HG02938 (cell line): Measurements from ENCODE around the gene LRRC4.

Source experiments
- ATAC-seq: cut with Tn5 transposase; IDR thresholded peaks from one replicate; pipeline ENCODE4 v1.9.1; 2021; ENCODE audit warnings: mild to moderate bottlenecking, moderate library complexity; ENCODE audit not compliant: unreplicated experiment

Gene LRRC4

GRCh38 chr7:128008141-128008540, 23.1 kb downstream of the LRRC4 start:
- no peak for ATAC-seq

GRCh38 chr7:128007303-128007680, 23.9 kb downstream of the LRRC4 start:
- ATAC-seq = no peak

- no peak for ATAC-seq
Observed at GRCh38 chr7:128006550-128007302, 24.5 kb downstream of the LRRC4 start.

GRCh38 chr7:128005759-128006159, 25.5 kb downstream of the LRRC4 start:
- ATAC-seq = no peak

- no peak for ATAC-seq
Observed at GRCh38 chr7:128005117-128005516, 26.1 kb downstream of the LRRC4 start.

GRCh38 chr7:128004623-128005022, 26.6 kb downstream of the LRRC4 start:
- no peak for ATAC-seq

GRCh38 chr7:128003787-128004186, 27.4 kb downstream of the LRRC4 start:
- ATAC-seq = no peak

GRCh38 chr7:128003167-128003566, 28.1 kb downstream of the LRRC4 start:
- ATAC-seq = peak; percentile 59

- peak; percentile 56 for ATAC-seq
Observed at GRCh38 chr7:128000854-128001265, 30.4 kb downstream of the LRRC4 start.

GRCh38 chr7:128000048-128000447, 31.2 kb downstream of the LRRC4 start:
- no peak for ATAC-seq

- ATAC-seq = no peak
Observed at GRCh38 chr7:127998671-127999070, 32.6 kb downstream of the LRRC4 start.

GRCh38 chr7:127997226-127997922, 33.9 kb downstream of the LRRC4 start:
- ATAC-seq = no peak

GRCh38 chr7:127996253-127997071, 34.8 kb downstream of the LRRC4 start:
- ATAC-seq = no peak

- no peak for ATAC-seq
Observed at GRCh38 chr7:127995881-127996215, 35.4 kb downstream of the LRRC4 start.

- no peak for ATAC-seq
Observed at GRCh38 chr7:127995156-127995880, 35.9 kb downstream of the LRRC4 start.

GRCh38 chr7:127993987-127994386, 37.2 kb downstream of the LRRC4 start:
- ATAC-seq = no peak

- no peak for ATAC-seq
Observed at GRCh38 chr7:127993317-127993716, 37.9 kb downstream of the LRRC4 start.

- ATAC-seq = no peak
Observed at GRCh38 chr7:127988751-127989150, 42.5 kb downstream of the LRRC4 start.

GRCh38 chr7:127986581-127987521, 44.4 kb downstream of the LRRC4 start:
- no peak for ATAC-seq

GRCh38 chr7:127983804-127984332, 47.4 kb downstream of the LRRC4 start:
- no peak for ATAC-seq
